Ovary (tissue), 3 donors: ENCODE data around the gene RPS25.

Source experiments
- CTCF ChIP-seq, 3 donors: fragments of 450-650 bp in 2 of 3; fragments of 200-600 bp in 1 of 3; IDR thresholded peaks; one replicate each; pipeline versions ENCODE4 v1.5.1 to v1.8.0; 2016 to 2022; ENCODE audit warnings: antibody characterized with exemption in 3 of 3, mild to moderate bottlenecking in 1 of 3
- EP300 ChIP-seq: sonication (generic); formaldehyde crosslinking; IDR thresholded peaks from one replicate; pipeline ENCODE4 v1.6.1; 2017; ENCODE audit warnings: antibody characterized with exemption
- POLR2A ChIP-seq: fragments of 450-650 bp; IDR thresholded peaks from one replicate; pipeline ENCODE4 v1.6.1; 2017; ENCODE audit warnings: antibody characterized with exemption, mild to moderate bottlenecking, moderate library complexity
- donor health status: DM: no; HTN: no; CAD: no.

GRCh38 chr11:119023741-119024140 lies 5.6 kb upstream of the RPS25 start:
- TF ChIP-seq POLR2A = no peak
- no peak for TF ChIP-seq CTCF (IDR thresholded peaks at IDR 0.05)
- TF ChIP-seq EP300 = no peak
